Measurements from ENCODE around the gene SLC24A3.

Gene SLC24A3

DNA sequence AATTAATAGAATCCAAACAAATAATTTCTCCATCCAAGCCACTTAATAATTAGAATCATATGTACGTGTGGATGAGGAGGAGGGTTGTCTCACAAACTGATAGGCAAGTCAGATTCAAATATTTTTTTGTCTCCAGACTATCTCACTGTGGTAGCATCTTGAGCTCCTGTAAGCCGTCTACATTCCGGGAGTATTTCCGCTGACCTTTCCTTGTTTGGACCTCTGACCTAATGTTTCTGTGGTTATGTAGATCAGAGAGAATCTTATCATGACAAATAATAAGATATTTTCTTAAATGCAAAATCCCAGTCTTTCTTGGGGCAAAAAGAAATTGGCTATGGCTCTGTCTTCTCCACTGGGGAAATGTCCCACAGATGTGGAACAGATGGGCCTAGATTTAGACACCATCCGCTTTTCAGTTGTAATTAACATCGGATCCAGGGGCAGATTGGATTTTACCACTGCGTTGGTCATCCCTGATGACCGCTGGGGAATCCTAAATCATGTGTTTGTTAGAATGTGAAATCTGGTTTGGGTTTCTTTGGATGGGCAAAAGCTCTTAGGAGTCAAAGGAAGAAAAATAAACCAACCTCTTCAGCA, 348.5 kb downstream of the SLC24A3 start:
- no peak for DNase-seq

DNA sequence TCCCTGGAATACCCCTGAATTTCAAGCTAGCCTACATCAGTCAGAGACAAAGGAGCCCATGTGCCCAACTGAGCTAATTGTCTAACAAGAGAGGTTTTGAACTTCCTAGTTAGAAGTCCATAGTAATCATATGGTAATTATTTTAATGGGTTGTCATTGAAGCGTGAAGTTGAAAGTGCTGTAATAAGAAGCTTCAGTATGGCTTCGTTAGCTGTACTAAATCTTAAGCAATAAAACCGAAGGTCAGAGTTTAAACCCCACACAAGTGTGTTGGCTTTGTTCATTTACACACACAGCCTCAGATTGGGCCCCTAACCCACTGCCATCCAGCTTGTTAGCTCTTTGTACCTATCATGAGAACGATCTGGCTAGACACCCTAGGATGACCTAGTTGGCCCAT, 350.0 kb downstream of the SLC24A3 start:
- DNase-seq: no peak

DNA sequence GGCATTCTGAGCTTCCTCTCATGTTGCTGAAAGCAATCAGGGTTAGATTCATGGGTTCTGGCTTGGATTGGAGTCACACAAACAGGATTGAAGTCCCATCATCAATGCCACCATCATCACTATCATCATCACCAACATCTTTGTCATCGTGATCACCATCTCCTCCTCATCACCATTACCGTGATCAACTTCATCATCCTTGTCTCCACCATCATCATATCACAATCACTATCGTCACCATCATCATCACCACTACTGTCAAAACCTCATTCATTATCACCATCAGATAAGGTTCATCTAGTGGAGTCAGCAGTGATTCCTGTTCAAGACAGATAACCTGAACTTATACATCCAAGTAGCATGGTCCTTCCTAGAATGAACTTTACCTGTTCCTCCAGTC, 351.8 kb downstream of the SLC24A3 start:
- DNase-seq: no peak

DNA sequence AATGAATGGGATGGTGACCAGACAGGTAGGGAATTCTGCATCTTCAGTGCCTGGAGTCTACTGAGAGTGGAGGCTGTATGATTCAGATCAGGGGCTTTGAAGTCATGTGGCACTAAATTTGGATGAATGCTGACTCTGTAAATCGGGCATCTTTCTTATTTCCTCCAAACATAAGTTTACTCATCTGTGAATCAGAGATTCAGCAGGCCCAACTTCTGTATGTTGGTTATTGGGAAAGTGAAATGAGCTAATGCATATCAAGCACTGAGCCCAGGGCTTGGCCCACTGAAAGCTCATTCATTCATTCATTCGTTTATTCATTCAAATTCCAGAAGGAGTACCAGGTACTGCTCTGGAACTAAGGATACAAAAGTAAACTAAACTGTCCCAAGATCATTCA, 353.3 kb downstream of the SLC24A3 start:
- no peak for DNase-seq

DNA sequence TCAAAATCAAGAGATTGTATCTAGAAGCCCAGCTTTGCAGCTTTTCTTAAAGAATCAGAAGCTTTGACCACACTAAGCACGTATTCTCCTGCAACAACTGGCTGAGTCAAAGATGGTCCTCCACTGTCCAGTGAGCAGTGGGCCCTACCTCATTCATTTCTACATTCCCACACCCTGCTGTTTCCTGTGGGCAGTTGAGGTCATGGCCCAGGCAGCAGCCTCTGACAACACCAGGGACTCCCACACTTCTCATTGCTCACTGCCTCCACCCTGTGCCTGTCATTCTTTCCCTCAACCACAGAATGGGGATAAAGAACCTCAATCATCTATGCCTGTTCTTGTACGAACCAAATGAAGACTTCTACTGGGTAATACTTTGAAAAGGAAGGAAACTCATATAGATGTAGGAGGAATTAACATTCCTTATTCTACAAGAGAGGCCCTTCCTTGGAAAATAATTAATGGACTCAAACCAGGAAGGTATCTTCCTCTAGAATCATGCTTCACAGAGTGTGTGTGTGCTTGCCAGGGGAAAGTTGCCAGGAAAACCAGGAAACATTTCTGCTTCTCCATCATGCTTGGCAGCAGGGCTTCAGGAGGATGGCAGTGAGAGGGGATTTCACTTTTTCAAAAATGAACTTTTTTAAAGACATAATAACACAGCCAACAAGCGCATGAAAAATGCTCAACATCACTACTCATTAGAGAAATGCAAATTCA, 353.9 kb downstream of the SLC24A3 start:
- no peak for DNase-seq

DNA sequence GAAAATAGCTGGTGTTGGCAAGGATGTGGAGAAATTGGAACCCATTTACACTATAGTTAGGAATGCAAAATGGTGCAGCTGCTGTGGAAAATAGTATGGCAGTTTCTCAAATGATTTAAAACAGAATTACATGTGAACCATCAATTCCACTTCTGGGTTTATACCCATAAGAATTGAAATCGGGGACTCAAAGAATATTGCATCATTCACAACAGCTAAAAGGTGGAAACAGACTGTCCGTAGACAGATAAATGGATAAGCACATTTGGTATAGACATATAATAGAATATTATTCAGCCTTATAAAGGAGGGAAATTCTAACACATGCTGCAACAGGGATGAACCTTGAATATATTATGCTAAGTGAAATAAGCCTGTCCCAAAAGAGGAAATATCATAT, 355.7 kb downstream of the SLC24A3 start:
- DNase-seq: no peak

DNA sequence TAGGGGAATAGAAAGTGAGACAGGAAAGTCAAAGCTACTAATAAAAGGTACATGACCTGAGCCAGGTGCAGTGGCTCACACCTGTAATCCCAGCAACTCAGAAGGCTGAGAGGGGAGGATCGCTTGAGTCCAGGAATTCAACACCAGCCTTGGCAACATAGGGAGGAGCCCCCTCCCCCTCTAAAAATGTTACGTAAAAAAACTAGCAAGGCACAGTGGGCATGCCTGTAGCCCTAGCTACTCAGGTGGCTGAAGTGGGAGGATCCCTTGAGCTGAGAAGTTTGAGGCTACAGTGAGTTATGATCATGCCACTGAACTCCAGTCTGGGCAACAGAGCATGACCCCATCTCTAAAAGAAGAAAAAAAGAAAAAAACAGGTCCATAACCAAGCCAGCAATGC, 359.6 kb downstream of the SLC24A3 start:
- DNase-seq: no peak

DNA sequence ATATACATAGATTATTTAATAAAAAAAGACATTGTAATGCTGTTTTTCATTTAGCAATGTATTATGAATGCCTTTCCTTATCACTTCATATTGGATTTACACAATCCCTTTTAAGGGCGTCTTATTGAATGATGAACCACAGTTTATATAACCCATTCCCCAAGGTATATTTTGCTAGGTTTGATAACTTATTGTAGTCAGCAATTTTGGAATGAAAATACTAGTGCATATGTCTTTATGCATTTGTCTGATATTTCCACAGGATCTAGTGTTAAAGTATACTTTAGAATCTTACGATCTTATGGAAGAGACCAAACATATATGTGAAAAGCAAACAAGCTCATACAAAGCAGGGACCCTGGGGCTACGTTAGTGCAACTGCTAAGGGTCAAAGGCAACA, 365.2 kb downstream of the SLC24A3 start:
- no peak for DNase-seq

DNA sequence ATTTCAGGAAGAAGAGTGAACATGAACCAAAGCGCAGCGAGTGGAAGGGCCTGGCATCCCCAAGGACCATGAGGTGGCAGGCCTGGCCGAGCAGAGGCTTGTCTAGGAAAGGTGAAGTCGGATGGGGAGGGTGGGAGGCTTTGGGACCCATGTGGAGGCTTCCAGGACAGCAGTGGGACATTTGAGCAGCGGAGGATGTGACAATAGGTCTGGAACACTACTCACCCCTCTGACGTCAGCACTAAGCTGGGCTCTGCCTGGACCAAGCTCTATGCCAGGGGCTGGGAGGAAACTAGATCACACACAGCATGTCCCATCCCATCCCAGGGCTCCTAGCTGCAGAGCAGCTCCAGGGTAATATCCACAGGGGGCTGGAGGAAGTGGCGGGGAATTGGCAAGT, 370.3 kb downstream of the SLC24A3 start:
- no peak for DNase-seq

DNA sequence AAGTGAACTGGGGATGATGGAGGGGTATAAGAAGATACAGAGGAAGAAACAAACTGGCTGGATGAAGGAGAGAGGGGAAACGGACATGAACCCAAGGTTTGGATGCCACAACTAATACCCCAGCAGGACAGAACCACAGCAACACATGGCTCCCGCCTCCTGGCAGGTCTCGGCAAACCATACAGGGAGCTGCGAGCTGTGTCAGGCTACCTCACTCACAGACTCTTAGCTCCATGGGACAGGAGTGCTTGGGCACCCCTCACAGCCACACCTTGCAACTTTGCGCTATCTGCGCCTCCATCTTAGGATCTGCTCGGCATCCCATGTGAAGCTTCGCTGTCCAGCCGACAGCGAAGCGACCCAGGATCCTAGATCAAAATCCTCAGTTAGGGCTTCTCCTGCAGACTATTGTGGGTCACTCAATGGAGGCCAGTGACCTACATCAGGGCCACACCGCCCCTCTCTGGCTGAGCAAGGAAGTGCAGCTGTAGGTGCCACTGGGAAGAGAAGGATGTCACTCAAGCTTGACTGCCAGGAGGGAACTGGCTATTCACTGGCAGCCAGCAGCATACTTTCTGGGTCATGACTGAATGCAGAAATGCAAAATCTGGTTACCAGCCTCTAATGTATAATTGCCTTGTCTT, 371.2 kb downstream of the SLC24A3 start:
- no peak for DNase-seq

DNA sequence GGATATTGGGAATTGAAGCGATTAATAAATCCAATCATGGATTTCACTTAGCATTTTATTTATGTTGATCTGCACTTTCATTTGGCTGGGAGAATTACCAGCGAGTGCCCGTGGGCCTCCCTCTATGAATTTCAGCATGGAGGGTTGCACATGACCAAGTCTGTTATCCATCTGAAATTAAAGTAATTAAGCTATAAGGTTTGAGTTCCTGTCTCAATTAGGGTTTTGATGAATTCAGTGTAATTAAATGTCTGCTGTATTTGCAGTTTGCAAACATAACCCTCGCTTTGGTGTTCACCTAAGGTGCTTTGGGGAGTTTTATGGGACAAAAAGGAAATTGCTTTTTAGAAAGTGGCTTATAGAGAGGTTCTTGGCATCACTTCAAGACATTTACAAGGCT, 375.8 kb downstream of the SLC24A3 start:
- no peak for DNase-seq

DNA sequence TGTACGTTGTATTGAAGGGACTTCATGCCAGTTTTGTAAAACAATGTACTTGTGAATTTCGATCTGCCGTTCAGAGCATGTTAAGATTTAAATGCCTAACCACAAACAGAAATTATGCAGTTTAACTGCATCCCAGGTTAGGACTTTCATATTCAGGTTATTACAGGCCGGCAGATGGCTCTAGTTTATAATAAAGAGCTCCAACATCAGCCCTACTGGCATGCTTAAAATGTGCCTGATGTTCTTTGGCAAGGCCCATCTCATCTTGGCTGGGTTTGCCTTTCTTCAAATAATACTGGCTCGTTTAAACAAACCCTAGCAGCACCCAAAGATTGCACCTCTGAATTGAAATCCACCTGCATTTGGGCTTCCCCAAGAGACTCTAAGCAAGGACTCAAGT, 376.3 kb downstream of the SLC24A3 start:
- DNase-seq: no peak

DNA sequence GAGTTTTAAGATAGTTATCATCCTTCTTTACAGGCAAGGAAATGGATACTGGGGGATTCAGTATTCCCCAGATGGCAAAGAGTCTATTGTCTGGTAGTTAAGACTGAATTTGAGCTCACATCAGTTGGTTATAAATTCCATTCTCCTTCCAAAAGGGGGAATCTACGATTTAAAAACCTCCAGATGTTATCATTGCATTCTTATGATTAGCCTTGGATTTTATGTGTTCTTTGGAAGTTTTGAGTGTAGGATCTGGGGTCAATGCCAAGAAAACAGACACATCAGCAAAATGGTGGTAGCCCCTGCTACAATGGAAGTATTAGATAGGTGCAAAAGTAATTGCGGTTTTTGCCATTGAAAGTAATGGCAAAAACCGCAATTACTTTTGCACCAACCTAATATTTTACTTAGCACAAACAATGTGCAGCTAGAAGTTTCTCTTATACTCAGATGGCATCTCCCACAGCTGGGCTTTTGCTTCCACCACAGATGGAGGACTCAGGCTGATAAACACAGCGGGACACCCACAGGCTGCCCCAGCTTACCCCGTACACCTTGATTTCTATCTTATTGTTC, 377.4 kb downstream of the SLC24A3 start:
- DNase-seq: no peak

DNA sequence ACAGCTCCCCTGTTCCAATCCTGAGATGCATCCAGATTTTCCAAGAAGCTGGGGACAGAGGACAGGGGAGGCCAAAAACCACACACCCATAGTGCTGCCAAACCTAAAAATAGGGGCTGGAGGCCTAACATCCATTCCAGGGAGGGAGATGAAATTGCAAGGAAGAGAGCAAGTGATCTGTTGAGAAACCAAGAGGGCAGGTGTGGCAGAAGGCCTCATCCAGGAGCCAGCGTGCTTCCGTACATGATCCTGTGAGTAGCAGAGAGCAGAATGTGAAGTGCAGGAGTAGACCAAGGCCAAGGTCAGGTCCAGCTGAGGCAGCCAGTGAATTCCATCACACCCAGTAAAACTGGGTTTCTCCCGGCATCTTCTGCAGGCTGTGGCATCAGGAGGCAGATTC, 377.9 kb downstream of the SLC24A3 start:
- DNase-seq: no peak

DNA sequence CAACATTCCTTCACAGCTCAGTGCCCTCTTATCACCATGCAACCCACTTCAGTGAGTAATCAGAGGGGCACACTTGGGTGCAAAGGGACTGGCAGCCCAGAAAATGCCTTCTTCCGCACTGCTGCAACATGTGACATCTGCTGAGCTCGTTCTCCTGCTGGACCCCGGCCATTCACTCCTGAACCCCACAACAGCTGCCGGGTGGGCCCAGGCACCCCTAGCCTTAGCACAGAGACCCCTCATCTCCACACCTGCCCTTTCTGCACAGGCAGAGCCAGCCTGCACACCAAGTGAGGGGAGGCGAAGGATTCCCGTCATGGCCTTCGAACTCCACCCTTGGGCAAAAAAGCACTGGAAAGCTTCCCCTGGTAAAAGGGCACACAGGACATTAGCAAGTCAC, 381.3 kb downstream of the SLC24A3 start:
- no peak for DNase-seq

DNA sequence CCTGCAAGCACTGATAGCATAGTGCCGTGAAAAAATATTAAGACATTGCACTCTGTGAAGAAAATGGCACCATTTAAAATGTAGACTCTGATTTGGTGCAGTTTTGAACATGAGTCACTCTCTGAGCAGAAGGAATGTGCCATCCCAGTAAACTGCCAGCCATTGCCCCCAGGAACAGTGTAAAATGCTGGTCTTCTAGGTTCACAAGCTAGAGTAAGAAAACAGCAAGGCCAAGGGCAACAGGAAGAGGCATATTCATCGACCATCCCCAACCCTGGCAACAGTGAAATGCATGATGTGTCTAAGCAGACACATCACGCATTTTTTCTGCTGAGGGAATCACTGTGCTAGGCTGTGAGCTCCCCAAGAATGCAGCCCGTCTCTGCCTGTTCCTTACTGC, 382.5 kb downstream of the SLC24A3 start:
- DNase-seq: no peak

DNA sequence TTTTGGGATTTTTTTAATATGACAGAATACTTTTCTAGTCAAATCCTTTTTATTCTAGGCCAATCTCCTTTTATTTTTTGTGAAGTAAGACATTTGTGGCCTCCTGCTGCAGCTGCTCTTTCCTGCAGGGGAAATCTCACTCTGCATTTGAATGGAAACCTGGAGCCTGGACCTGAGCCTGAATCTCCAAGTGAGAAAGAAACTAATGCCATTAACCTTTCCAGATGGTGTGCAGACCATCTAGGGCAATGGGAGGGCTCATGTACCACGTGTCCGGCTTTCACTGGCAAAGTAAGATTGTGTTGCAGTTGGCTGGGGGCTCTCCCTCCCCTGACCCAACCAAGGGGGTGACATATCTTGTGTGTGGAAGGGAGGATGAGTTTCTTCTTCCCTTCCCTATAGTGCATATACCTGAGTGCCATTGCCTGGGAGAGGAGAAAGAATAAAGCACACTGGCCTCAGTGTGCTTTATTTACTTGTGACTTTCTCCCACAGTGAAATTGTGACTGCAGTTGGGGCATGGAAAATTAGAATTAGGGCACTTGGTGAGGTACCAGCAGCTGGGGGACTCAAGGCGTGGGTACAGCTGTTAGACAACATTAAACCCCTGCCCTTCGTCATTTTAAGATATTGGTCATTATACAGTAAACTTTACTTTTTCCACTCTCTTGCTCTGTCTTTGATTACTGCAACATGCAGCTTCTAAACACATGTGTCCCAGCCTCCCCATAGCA, 385.8 kb downstream of the SLC24A3 start:
- DNase-seq: no peak

DNA sequence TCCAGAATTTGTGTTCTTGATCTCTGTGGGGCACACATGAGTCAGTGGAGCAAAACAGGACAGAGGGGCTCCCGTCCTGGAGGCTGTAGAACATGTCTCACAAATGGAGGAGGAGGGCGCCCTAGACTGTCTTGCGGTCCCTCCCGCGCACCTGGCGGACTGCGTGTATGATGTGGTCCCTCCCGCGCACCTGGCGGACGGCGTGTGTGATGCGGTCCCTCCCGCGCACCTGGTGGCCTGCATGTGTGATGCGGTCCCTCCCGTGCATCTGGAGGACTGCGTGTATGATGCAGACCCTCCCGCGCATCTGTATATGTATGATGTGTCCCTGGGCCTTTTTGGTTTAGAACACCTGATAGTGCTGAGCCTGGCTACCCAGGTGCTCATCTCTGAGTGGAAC, 386.8 kb downstream of the SLC24A3 start:
- no peak for DNase-seq

DNA sequence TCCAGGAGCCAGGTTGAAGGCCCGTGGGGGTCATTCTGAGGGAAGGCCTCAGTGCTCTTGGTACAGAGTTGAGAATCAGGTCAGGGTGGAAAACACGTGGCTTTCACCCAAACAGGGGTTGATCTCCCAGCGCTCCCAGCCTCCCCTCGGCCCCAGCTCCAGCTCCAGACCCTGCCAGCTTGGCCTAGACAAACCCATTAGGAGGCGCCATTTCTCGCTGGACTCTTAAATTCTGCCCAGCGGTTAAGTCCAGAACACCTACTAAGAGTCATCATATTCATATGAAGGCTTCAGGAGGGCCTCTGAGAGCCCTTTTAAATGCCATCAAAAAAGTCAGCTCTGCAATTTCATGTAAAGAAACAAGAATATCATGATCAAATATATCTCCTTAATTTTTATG, 387.6 kb downstream of the SLC24A3 start:
- no peak for DNase-seq

DNA sequence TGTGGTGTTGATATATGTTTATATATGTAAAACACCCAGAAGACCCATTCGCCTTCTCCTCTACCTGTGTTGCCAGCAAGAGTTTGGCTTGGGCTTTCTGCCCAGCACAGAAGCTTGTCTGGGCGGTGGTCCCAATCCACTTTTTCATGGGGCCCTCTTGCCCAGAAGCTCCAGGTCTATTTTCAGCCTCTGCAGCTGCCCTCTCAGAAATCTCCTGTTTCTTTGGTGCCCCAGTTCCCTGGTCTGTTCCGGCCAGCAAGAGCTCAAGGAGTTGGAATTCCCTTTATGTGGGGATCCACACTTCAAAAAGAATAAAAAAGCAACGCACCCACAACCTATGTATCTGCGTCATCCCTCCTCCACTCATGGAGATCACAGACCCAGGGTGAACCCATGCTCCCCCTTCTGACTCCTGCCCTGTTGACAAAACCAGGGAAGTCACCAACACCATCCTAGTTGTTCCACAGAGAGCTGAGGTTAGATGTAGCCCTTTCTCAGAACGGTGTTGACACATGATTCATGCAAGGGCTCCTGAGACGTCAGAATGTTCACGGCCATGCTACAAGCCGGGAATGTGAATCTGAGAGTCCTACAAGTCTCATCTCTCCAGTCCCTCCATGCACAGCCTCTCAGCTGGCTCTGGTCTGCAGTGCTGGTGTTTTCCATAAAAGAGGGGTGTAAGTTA, 388.8 kb downstream of the SLC24A3 start:
- DNase-seq: no peak

DNA sequence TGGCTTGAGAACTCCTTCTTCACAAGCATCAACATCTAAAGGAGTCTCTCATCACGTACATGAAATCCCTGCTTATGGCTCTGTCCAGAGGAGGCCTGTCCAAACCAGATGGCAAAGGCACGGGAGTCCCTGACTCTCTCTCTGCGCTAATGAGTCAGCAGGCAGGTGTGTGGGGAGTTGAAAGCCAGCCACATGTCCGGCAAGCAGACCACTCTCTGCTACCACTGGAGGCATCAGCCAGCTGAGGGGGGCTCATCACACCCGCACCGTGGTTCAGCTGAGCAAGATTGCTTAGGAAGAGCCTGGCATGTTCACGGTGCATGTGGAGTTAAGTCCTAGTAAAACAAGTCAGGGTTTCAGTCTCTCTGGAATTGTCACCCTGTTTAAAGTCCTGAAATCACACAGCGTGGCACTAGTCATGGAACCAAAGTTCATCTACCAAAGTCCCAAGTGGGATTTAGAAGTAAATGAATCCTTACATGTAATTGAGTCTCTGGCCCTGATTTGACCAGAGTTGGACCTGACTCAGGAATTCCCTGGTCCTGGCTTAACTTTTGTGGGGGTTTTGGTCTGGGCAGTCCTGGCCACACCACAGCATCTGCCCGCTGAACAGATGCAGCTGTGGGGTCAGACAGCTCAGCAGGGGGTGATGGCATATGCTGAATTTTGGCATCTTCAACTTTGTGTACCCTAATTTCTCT, 390.4 kb downstream of the SLC24A3 start:
- no peak for DNase-seq

DNA sequence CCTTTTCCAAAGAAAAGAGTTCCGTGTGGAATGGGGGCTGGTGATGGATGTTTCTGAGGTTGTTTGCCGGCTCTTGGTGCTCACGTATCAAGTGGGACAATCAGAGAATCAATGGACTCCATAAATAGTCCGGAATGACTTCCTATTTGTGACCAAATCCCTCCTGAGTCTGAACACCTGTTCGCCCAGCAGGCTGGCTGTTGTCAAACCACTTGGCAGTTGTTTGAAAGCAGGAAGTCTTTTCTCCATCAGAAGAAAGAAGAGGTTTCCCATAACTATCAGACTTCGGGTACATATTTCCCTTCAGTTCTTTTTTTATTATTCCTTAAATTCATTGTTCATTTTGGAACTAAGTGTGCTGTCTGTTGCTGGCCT, 390.9 kb downstream of the SLC24A3 start:
- no peak for DNase-seq

Measured in activated CD4-positive, alpha-beta T cell treated with anti-CD3 and anti-CD28 coated beads for 1 hour (primary cell).